ENCODE results near the gene GJA3. TPM values are rescaled to one million over a fixed set of nuclear protein-coding genes. Genes with fewer than 3 reads are reported as not detected.

Gene GJA3
- total and polyA plus RNA-seq, 8 donors: 0.03 to 0.40 (median 0.08) TPM

GRCh38 chr13:20190481-20191310, 29.8 kb upstream of the GJA3 start:
- no peak for TF ChIP-seq CTCF (IDR thresholded peaks at IDR 0.05)
- ATAC-seq (no peak), FAIRE-seq (no peak), DNase-seq (no peak)
- no peaks in the 10 kb centered on the region for H3K9me3 ChIP-seq
- no peak overlapping the region for H3K27ac ChIP-seq
- intact Hi-C loops (cut with DNase I): no loop called here
- no peak overlapping the region for H3K4me3 ChIP-seq
- WGBS, 2 donors: 89 to 93% methylated on average over 16 of the region's 16 CpGs
- peaks cover 0 to 5% (median 0%) of the 10 kb centered on the region in 3 donors for H3K4me1 ChIP-seq
- H3K36me3 ChIP-seq: no peaks in the 10 kb centered on the region
- H3K27me3 ChIP-seq: peaks cover 0 to 3% (median 0%) of the 10 kb centered on the region in 4 donors

GRCh38 chr13:20190076-20190475, 29.2 kb upstream of the GJA3 start:
- H3K4me1 ChIP-seq: peaks cover 0 to 5% (median 0%) of the 10 kb centered on the region in 3 donors
- intact Hi-C loops (cut with DNase I): no loop called here
- WGBS, 2 donors: 64 to 71% methylated on average over 5 of the region's 5 CpGs
- H3K27ac ChIP-seq: no peak overlapping the region
- DNase-seq (no peak), FAIRE-seq (no peak), ATAC-seq (no peak)
- H3K36me3 ChIP-seq: no peaks in the 10 kb centered on the region
- H3K4me3 ChIP-seq: no peak overlapping the region
- TF ChIP-seq CTCF (IDR thresholded peaks at IDR 0.05): no peak
- no peaks in the 10 kb centered on the region for H3K27me3 ChIP-seq
- H3K9me3 ChIP-seq: no peaks in the 10 kb centered on the region

- Histone ChIP-seq H3K27me3 (no peaks in the 10 kb centered on the region), H3K4me3 (no peak overlapping the region), H3K4me1 (peaks cover 0 to 5% (median 0%) of the 10 kb centered on the region in 3 donors), H3K9me3 (no peaks in the 10 kb centered on the region), H3K27ac (no peak overlapping the region), H3K36me3 (no peaks in the 10 kb centered on the region)
- FAIRE-seq (no peak), DNase-seq (no peak), ATAC-seq (no peak)
- WGBS, 2 donors: 86 to 92% methylated on average over 28 of the region's 28 CpGs
- intact Hi-C loops (cut with DNase I): loop anchor here in 1 of 3 donors (10.0 kb wide), 1 partner anchor 736 kb away; no protein-coding TSS in a partner anchor
- TF ChIP-seq CTCF (IDR thresholded peaks at IDR 0.05): no peak
Measured at GRCh38 chr13:20188667-20189553, 28.1 kb upstream of the GJA3 start.

- no peak for DNase-seq
- Histone ChIP-seq H3K36me3 (no peaks in the 10 kb centered on the region), H3K4me3 (no peak overlapping the region), H3K27me3 (no peaks in the 10 kb centered on the region), H3K4me1 (no peaks in the 10 kb centered on the region), H3K27ac (no peak overlapping the region), H3K9me3 (no peaks in the 10 kb centered on the region)
- ATAC-seq: no peak
- no peak for FAIRE-seq
- intact Hi-C loops (cut with DNase I): loop anchor here in 1 of 3 donors (10.0 kb wide), 1 partner anchor 738 kb away; no protein-coding TSS in a partner anchor
- 62 to 67% methylated on average over 6 of the region's 6 CpGs for WGBS, 2 donors
- TF ChIP-seq CTCF (IDR thresholded peaks at IDR 0.05): no peak
Measured at GRCh38 chr13:20186771-20187170, 25.9 kb upstream of the GJA3 start.

Data from pancreas (tissue), 10 donors.